Trophoblast cell (in vitro differentiated cells and primary cell): ENCODE data around the gene DISP2.

Experiments used
- DNase-seq, 2 donors: peaks; one replicate each; pipeline ENCODE4 v3.0.0-alpha.2; 2016
- H2AFZ ChIP-seq: 2 replicates; pipeline ENCODE4 v1.6.1; 2013; ENCODE audit warnings: low read length, moderate library complexity, mild to moderate bottlenecking; ENCODE audit not compliant: insufficient read depth, poor library complexity
- H2AK5ac ChIP-seq: 2 replicates; pipeline ENCODE4 v1.6.1; 2013; ENCODE audit warnings: mild to moderate bottlenecking, low read length
- H2BK120ac ChIP-seq: 2 replicates; pipeline ENCODE4 v1.6.1; 2013; ENCODE audit warnings: low read length, mild to moderate bottlenecking, moderate library complexity; ENCODE audit not compliant: insufficient read depth, poor library complexity
- H2BK12ac ChIP-seq: 2 replicates; pipeline ENCODE4 v1.6.1; 2013; ENCODE audit warnings: mild to moderate bottlenecking, low read length, moderate library complexity
- H2BK5ac ChIP-seq: 2 replicates; pipeline ENCODE4 v1.6.1; 2013; ENCODE audit warnings: low read length, low read depth, moderate library complexity, mild to moderate bottlenecking; ENCODE audit not compliant: poor library complexity
- H3K14ac ChIP-seq: 2 replicates; pipeline ENCODE4 v1.6.1; 2013; ENCODE audit warnings: mild to moderate bottlenecking, low read length
- H3K18ac ChIP-seq: 2 replicates; pipeline ENCODE4 v1.6.1; 2013; ENCODE audit warnings: mild to moderate bottlenecking, low read length
- H3K23ac ChIP-seq: 2 replicates; pipeline ENCODE4 v1.6.1; 2013; ENCODE audit warnings: low read length
- H3K27ac ChIP-seq: 2 replicates; pipeline ENCODE4 v1.5.1; 2013; ENCODE audit warnings: low read depth, mild to moderate bottlenecking, inconsistent platforms, low read length, moderate library complexity
- H3K27me3 ChIP-seq: 2 replicates; pipeline ENCODE4 v1.6.1; 2013; ENCODE audit warnings: inconsistent platforms, mild to moderate bottlenecking, low read length, moderate library complexity; ENCODE audit not compliant: insufficient read depth
- H3K36me3 ChIP-seq, 2 experiments: 1 replicate in 1 of 2; 2 replicates in 1 of 2; pipeline ENCODE4 v1.6.1; 2013; ENCODE audit warnings: low read length in 2 of 2, mild to moderate bottlenecking in 2 of 2, moderate library complexity in 1 of 2; ENCODE audit not compliant: insufficient read depth in 2 of 2, control insufficient read depth in 1 of 2
- H3K4ac ChIP-seq: 2 replicates; pipeline ENCODE4 v1.6.1; 2013; ENCODE audit warnings: low read depth, mild to moderate bottlenecking, low read length, moderate library complexity
- H3K4me1 ChIP-seq, 2 experiments: 1 replicate in 1 of 2; 2 replicates in 1 of 2; pipeline ENCODE4 v1.6.1; 2013; ENCODE audit warnings: low read length in 2 of 2, mild to moderate bottlenecking in 2 of 2, moderate library complexity in 1 of 2; ENCODE audit not compliant: insufficient read depth in 2 of 2, control insufficient read depth in 1 of 2
- H3K4me2 ChIP-seq: 2 replicates; pipeline ENCODE4 v1.6.1; 2013; ENCODE audit warnings: inconsistent platforms, mild to moderate bottlenecking, low read length, moderate library complexity
- H3K4me3 ChIP-seq: 2 replicates; pipeline ENCODE4 v1.5.1; 2013; ENCODE audit warnings: mild to moderate bottlenecking, low read depth, low read length, inconsistent platforms
- H3K79me1 ChIP-seq: one replicate; pipeline ENCODE4 v1.6.1; 2013; ENCODE audit warnings: low read length
- H3K79me2 ChIP-seq: 2 replicates; pipeline ENCODE4 v1.6.1; 2013; ENCODE audit warnings: low read length, mild to moderate bottlenecking; ENCODE audit not compliant: control insufficient read depth, insufficient read depth, poor library complexity
- H3K9ac ChIP-seq: 2 replicates; pipeline ENCODE4 v1.6.1; 2013; ENCODE audit warnings: mild to moderate bottlenecking, low read length
- H3K9me3 ChIP-seq: 2 replicates; pipeline ENCODE4 v1.6.1; 2013; ENCODE audit warnings: low read depth, mild to moderate bottlenecking, control low read depth, inconsistent platforms, low read length; ENCODE audit not compliant: insufficient read depth
- H4K12ac ChIP-seq: 2 replicates; pipeline ENCODE4 v1.6.1; 2013; ENCODE audit warnings: low read depth, mild to moderate bottlenecking, low read length, moderate library complexity
- H4K8ac ChIP-seq: 2 replicates; pipeline ENCODE4 v1.6.1; 2013; ENCODE audit warnings: low read depth, mild to moderate bottlenecking, low read length, moderate library complexity
- H4K91ac ChIP-seq: one replicate; pipeline ENCODE4 v1.6.1; 2013; ENCODE audit warnings: low read depth, mild to moderate bottlenecking, low read length, moderate library complexity
- WGBS: extraction: QIAGEN DNeasy Blood & Tissue Kit; methylation state at CpG from one replicate; pipeline ENCODE4 v1.1.7; 2013; ENCODE audit warnings: missing lambda C conversion rate; ENCODE audit not compliant: insufficient read length, insufficient coverage; ENCODE audit errors: extremely low coverage; 5-methylcytosine and 5-hydroxymethylcytosine counted together

Gene DISP2

DNA sequence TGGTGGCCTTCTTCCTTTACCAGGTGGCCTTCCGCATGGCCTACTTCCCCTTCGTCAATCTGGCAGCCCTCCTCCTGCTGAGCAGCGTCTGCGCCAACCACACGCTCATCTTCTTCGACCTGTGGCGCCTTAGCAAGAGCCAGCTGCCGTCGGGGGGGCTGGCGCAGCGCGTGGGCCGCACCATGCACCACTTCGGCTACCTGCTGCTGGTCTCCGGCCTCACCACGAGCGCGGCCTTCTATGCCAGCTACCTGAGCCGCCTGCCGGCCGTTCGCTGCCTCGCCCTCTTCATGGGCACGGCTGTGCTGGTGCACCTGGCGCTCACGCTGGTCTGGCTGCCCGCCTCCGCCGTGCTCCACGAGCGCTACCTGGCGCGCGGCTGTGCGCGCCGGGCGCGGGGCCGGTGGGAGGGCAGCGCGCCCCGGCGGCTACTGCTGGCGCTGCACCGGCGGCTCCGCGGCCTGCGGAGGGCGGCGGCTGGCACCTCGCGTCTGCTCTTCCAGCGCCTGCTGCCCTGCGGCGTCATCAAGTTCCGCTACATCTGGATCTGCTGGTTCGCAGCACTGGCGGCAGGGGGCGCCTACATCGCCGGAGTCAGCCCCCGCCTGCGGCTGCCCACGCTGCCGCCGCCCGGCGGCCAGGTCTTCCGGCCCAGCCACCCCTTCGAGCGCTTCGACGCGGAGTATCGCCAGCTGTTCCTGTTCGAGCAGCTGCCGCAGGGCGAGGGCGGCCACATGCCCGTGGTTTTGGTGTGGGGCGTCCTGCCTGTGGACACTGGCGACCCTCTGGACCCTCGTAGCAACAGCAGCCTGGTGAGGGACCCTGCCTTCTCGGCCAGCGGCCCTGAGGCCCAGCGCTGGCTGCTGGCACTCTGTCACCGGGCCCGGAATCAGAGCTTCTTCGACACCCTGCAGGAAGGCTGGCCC, 9.9 kb downstream of the DISP2 start:
- H3K27ac ChIP-seq: no peak overlapping the region
- H3K4me1 ChIP-seq: peaks cover 8 to 9% of the 10 kb centered on the region in 2 experiments
- H2AK5ac ChIP-seq: no peak overlapping the region
- H2BK120ac ChIP-seq: no peak overlapping the region
- no peak overlapping the region for H3K9ac ChIP-seq
- peak overlapping the region; percentile 11 for H3K4me3 ChIP-seq
- no peaks in the 10 kb centered on the region for H3K36me3 ChIP-seq
- no CpG with 5 or more reads among the region's 91 CpGs for WGBS
- H3K79me1 ChIP-seq: peaks cover 3% of the 10 kb centered on the region
- DNase-seq: peak; percentile 84 to 93
- peak overlapping the region; percentile 53 for H3K4me2 ChIP-seq
- H2AFZ ChIP-seq: peak overlapping the region; percentile 74
- H2BK5ac ChIP-seq: no peak overlapping the region
- H3K79me2 ChIP-seq: no peaks in the 10 kb centered on the region
- H4K8ac ChIP-seq: peak overlapping the region; percentile 59
- peak overlapping the region; percentile 59 for H4K12ac ChIP-seq
- peaks cover 4% of the 10 kb centered on the region for H3K9me3 ChIP-seq
- H3K23ac ChIP-seq: no peak overlapping the region
- H3K14ac ChIP-seq: no peak overlapping the region
- peak overlapping the region; percentile 30 for H2BK12ac ChIP-seq
- no peak overlapping the region for H3K4ac ChIP-seq
- H3K18ac ChIP-seq: peak overlapping the region; percentile 59
- H4K91ac ChIP-seq: no peak overlapping the region
- peaks cover 2% of the 10 kb centered on the region for H3K27me3 ChIP-seq

DNA sequence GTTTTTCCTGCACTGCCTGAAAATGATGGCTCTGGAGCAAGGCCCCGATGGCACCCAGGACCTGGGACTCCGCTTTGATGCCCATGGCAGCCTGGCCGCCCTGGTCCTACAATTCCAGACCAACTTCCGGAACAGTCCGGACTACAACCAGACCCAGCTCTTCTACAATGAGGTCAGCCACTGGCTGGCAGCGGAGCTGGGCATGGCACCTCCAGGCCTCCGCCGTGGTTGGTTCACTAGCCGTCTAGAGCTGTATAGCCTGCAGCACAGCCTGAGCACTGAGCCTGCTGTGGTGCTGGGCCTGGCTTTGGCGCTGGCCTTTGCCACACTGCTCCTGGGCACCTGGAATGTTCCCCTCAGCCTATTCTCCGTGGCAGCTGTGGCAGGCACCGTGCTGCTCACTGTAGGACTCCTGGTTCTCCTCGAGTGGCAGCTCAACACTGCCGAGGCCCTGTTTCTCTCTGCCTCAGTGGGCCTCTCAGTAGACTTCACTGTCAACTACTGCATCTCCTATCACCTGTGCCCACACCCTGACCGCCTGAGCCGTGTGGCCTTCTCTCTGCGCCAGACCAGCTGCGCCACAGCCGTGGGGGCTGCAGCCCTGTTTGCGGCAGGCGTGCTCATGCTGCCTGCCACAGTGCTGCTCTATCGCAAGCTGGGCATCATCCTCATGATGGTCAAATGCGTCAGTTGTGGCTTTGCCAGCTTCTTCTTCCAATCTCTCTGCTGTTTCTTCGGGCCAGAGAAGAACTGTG, 10.9 kb downstream of the DISP2 start:
- no peak overlapping the region for H3K4ac ChIP-seq
- DNase-seq: no peak
- no peak overlapping the region for H3K4me2 ChIP-seq
- H3K27ac ChIP-seq: no peak overlapping the region
- H2BK5ac ChIP-seq: no peak overlapping the region
- no peak overlapping the region for H2AK5ac ChIP-seq
- H3K27me3 ChIP-seq: peaks cover 2% of the 10 kb centered on the region
- H3K14ac ChIP-seq: no peak overlapping the region
- no peak overlapping the region for H3K9ac ChIP-seq
- H3K9me3 ChIP-seq: peaks cover 4% of the 10 kb centered on the region
- H4K8ac ChIP-seq: no peak overlapping the region
- no peak overlapping the region for H2BK12ac ChIP-seq
- no peak overlapping the region for H4K91ac ChIP-seq
- no peak overlapping the region for H2AFZ ChIP-seq
- H3K4me1 ChIP-seq: peaks cover 8 to 9% of the 10 kb centered on the region in 2 experiments
- no peak overlapping the region for H2BK120ac ChIP-seq
- no CpG with 5 or more reads among the region's 24 CpGs for WGBS
- peaks cover 3% of the 10 kb centered on the region for H3K79me1 ChIP-seq
- no peak overlapping the region for H3K18ac ChIP-seq
- H3K4me3 ChIP-seq: no peak overlapping the region
- no peak overlapping the region for H3K23ac ChIP-seq
- H3K36me3 ChIP-seq: no peaks in the 10 kb centered on the region
- no peaks in the 10 kb centered on the region for H3K79me2 ChIP-seq
- H4K12ac ChIP-seq: no peak overlapping the region

DNA sequence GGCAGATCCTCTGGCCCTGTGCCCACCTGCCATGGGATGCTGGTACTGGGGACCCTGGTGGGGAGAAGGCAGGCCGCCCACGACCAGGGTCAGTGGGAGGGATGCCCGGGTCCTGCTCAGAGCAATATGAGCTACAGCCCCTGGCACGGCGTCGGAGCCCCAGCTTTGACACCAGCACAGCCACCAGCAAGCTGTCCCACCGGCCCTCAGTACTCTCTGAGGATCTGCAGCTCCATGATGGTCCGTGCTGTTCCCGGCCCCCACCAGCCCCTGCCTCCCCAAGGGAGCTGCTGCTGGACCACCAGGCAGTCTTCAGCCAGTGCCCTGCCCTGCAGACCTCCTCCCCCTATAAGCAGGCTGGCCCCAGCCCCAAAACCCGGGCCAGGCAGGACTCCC, 11.5 kb downstream of the DISP2 start:
- Histone ChIP-seq H3K9me3 (peaks cover 4% of the 10 kb centered on the region), H3K79me1 (peaks cover 3% of the 10 kb centered on the region), H2BK120ac (no peak overlapping the region), H3K14ac (no peak overlapping the region), H2AFZ (no peak overlapping the region), H3K36me3 (no peaks in the 10 kb centered on the region), H3K9ac (no peak overlapping the region), H2BK12ac (no peak overlapping the region), H3K4me3 (no peak overlapping the region), H4K8ac (no peak overlapping the region), H4K91ac (no peak overlapping the region), H3K4ac (no peak overlapping the region), H3K4me2 (no peak overlapping the region), H2AK5ac (no peak overlapping the region), H3K27me3 (peaks cover 2% of the 10 kb centered on the region), H4K12ac (no peak overlapping the region), H3K18ac (no peak overlapping the region), H3K4me1 (peaks cover 8 to 9% of the 10 kb centered on the region in 2 experiments), H3K23ac (no peak overlapping the region), H3K27ac (no peak overlapping the region), H2BK5ac (no peak overlapping the region), H3K79me2 (no peaks in the 10 kb centered on the region)
- WGBS: no CpG with 5 or more reads among the region's 10 CpGs
- DNase-seq: no peak

DNA sequence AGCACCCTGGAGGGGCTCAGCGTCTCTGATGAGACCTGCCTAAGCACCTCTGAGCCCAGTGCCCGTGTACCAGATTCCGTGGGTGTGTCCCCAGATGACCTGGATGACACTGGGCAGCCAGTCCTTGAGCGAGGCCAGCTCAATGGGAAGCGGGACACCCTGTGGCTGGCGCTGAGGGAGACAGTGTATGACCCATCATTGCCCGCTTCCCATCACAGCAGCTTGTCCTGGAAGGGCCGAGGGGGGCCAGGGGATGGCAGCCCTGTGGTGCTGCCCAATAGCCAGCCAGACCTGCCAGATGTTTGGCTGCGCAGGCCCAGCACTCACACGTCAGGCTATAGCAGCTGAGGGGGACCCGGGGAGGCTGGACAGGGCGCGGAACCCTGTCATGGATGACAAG, 12.0 kb downstream of the DISP2 start:
- H3K36me3 ChIP-seq: no peaks in the 10 kb centered on the region
- H2AK5ac ChIP-seq: no peak overlapping the region
- H2BK5ac ChIP-seq: no peak overlapping the region
- H4K8ac ChIP-seq: no peak overlapping the region
- H3K14ac ChIP-seq: no peak overlapping the region
- WGBS: no CpG with 5 or more reads among the region's 13 CpGs
- no peak overlapping the region for H3K4me2 ChIP-seq
- H3K4ac ChIP-seq: no peak overlapping the region
- H3K79me2 ChIP-seq: no peaks in the 10 kb centered on the region
- no peak overlapping the region for H3K9ac ChIP-seq
- no peak overlapping the region for H2BK12ac ChIP-seq
- no peak overlapping the region for H3K27ac ChIP-seq
- peaks cover 8 to 9% of the 10 kb centered on the region in 2 experiments for H3K4me1 ChIP-seq
- H3K23ac ChIP-seq: no peak overlapping the region
- no peak overlapping the region for H2AFZ ChIP-seq
- no peak for DNase-seq
- H4K91ac ChIP-seq: no peak overlapping the region
- peaks cover 2% of the 10 kb centered on the region for H3K27me3 ChIP-seq
- H3K79me1 ChIP-seq: peaks cover 3% of the 10 kb centered on the region
- no peak overlapping the region for H3K4me3 ChIP-seq
- H3K18ac ChIP-seq: no peak overlapping the region
- peaks cover 4% of the 10 kb centered on the region for H3K9me3 ChIP-seq
- H4K12ac ChIP-seq: no peak overlapping the region
- no peak overlapping the region for H2BK120ac ChIP-seq
